ENCODE data around the gene RPH3AL.

The RPH3AL gene

GRCh38 chr17:298791-299450, 53.7 kb downstream of the RPH3AL start:
- DNase-seq: no peak

GRCh38 chr17:297758-298157, 54.8 kb downstream of the RPH3AL start:
- no peak for DNase-seq

GRCh38 chr17:296906-297690, 55.5 kb downstream of the RPH3AL start:
- DNase-seq: no peak

GRCh38 chr17:296379-296778, 56.2 kb downstream of the RPH3AL start:
- no peak for DNase-seq

- DNase-seq: no peak
These were observed 59.9 kb downstream of the RPH3AL start for GRCh38 chr17:292531-293382.

- DNase-seq: no peak
These were observed 60.6 kb downstream of the RPH3AL start for GRCh38 chr17:292016-292415.

GRCh38 chr17:291587-291986, 61.0 kb downstream of the RPH3AL start:
- DNase-seq: no peak

GRCh38 chr17:290626-291025, 62.0 kb downstream of the RPH3AL start:
- no peak for DNase-seq

- DNase-seq: no peak
These were observed 62.5 kb downstream of the RPH3AL start for GRCh38 chr17:290121-290521.

- DNase-seq: no peak
These were observed 63.2 kb downstream of the RPH3AL start for GRCh38 chr17:289409-289808.

GRCh38 chr17:288802-289356, 63.7 kb downstream of the RPH3AL start:
- no peak for DNase-seq

GRCh38 chr17:286571-286970, 66.0 kb downstream of the RPH3AL start:
- DNase-seq: no peak

GRCh38 chr17:285751-286422, 66.7 kb downstream of the RPH3AL start:
- DNase-seq: no peak

GRCh38 chr17:284676-285355, 67.8 kb downstream of the RPH3AL start:
- DNase-seq: no peak

- no peak for DNase-seq
These were observed 68.5 kb downstream of the RPH3AL start for GRCh38 chr17:283911-284675.

- DNase-seq: no peak
These were observed 69.4 kb downstream of the RPH3AL start for GRCh38 chr17:282912-283882.

- no peak for DNase-seq
These were observed 70.4 kb downstream of the RPH3AL start for GRCh38 chr17:282000-282911.

GRCh38 chr17:281365-281999, 71.1 kb downstream of the RPH3AL start:
- DNase-seq: no peak
